Mucosa of rectum (tissue), 2 donors: ENCODE results near the gene TNPO3.

Experiments
- H3K27ac ChIP-seq, 2 donors: one replicate each; pipeline ENCODE4 v1.7.0; 2013; ENCODE audit warnings: inconsistent platforms in 2 of 2, low read depth in 2 of 2, low read length in 2 of 2
- H3K27me3 ChIP-seq, 2 donors: one replicate each; pipeline ENCODE4 v1.7.0; 2013; ENCODE audit warnings: low read length in 2 of 2; ENCODE audit not compliant: control insufficient read depth in 2 of 2, insufficient read depth in 2 of 2
- H3K36me3 ChIP-seq, 2 donors: one replicate each; pipeline ENCODE4 v1.7.0; 2013; ENCODE audit warnings: low read length in 2 of 2; ENCODE audit not compliant: control insufficient read depth in 2 of 2, insufficient read depth in 2 of 2
- H3K4me1 ChIP-seq, 2 donors: one replicate each; pipeline ENCODE4 v1.7.0; 2013; ENCODE audit warnings: low read length in 2 of 2, mild to moderate bottlenecking in 1 of 2; ENCODE audit not compliant: control insufficient read depth in 2 of 2, insufficient read depth in 2 of 2
- H3K4me3 ChIP-seq, 2 donors: one replicate each; pipeline ENCODE4 v1.7.0; 2013; ENCODE audit warnings: low read length in 2 of 2
- H3K9ac ChIP-seq, 2 donors: one replicate each; pipeline ENCODE4 v1.7.0; 2013; ENCODE audit warnings: low read length in 2 of 2, low read depth in 1 of 2, mild to moderate bottlenecking in 1 of 2
- H3K9me3 ChIP-seq, 2 donors: one replicate each; pipeline ENCODE4 v1.7.0; 2013; ENCODE audit warnings: low read length in 2 of 2; ENCODE audit not compliant: control insufficient read depth in 2 of 2
- donor health status: healthy.
- donor health status: Normal muscosa, but diverticular disease.

Gene TNPO3

GRCh38 chr7:128974241-128974934, 80.5 kb downstream of the TNPO3 start:
- H3K36me3 ChIP-seq = peaks cover 70 to 72% of the 10 kb centered on the region in 2 donors
- H3K4me3 ChIP-seq = no peak overlapping the region
- H3K27me3 ChIP-seq = no peaks in the 10 kb centered on the region
- H3K4me1 ChIP-seq = no peaks in the 10 kb centered on the region
- no peak overlapping the region for H3K27ac ChIP-seq
- H3K9ac ChIP-seq = no peak overlapping the region
- no peaks in the 10 kb centered on the region for H3K9me3 ChIP-seq

GRCh38 chr7:128968624-128969023, 86.3 kb downstream of the TNPO3 start:
- peaks cover 65 to 71% of the 10 kb centered on the region in 2 donors for H3K36me3 ChIP-seq
- H3K27me3 ChIP-seq = no peaks in the 10 kb centered on the region
- H3K9me3 ChIP-seq = no peaks in the 10 kb centered on the region
- H3K4me1 ChIP-seq = no peaks in the 10 kb centered on the region
- no peak overlapping the region for H3K4me3 ChIP-seq
- H3K9ac ChIP-seq = no peak overlapping the region
- no peak overlapping the region for H3K27ac ChIP-seq

GRCh38 chr7:128963327-128963757, 91.6 kb downstream of the TNPO3 start:
- no peaks in the 10 kb centered on the region for H3K4me1 ChIP-seq
- no peak overlapping the region for H3K4me3 ChIP-seq
- H3K9ac ChIP-seq = no peak overlapping the region
- no peak overlapping the region for H3K27ac ChIP-seq
- H3K9me3 ChIP-seq = no peaks in the 10 kb centered on the region
- H3K36me3 ChIP-seq = peaks cover 53 to 58% of the 10 kb centered on the region in 2 donors
- H3K27me3 ChIP-seq = no peaks in the 10 kb centered on the region

- H3K9ac ChIP-seq = no peak overlapping the region
- H3K9me3 ChIP-seq = no peaks in the 10 kb centered on the region
- peaks cover 51 to 56% of the 10 kb centered on the region in 2 donors for H3K36me3 ChIP-seq
- H3K27me3 ChIP-seq = no peaks in the 10 kb centered on the region
- H3K27ac ChIP-seq = no peak overlapping the region
- no peaks in the 10 kb centered on the region for H3K4me1 ChIP-seq
- H3K4me3 ChIP-seq = no peak overlapping the region
These were observed 92.0 kb downstream of the TNPO3 start for GRCh38 chr7:128962899-128963298.

GRCh38 chr7:128961030-128961659, 93.8 kb downstream of the TNPO3 start:
- Histone ChIP-seq H3K4me3 (no peak overlapping the region), H3K27ac (no peak overlapping the region), H3K4me1 (no peaks in the 10 kb centered on the region), H3K9ac (no peak overlapping the region), H3K27me3 (no peaks in the 10 kb centered on the region), H3K36me3 (peaks cover 48 to 57% of the 10 kb centered on the region in 2 donors), H3K9me3 (no peaks in the 10 kb centered on the region)

GRCh38 chr7:128959296-128959695, 95.6 kb downstream of the TNPO3 start:
- H3K4me1 ChIP-seq = no peaks in the 10 kb centered on the region
- no peaks in the 10 kb centered on the region for H3K27me3 ChIP-seq
- H3K9me3 ChIP-seq = no peaks in the 10 kb centered on the region
- H3K4me3 ChIP-seq = no peak overlapping the region
- no peak overlapping the region for H3K27ac ChIP-seq
- no peak overlapping the region for H3K9ac ChIP-seq
- peaks cover 50 to 54% of the 10 kb centered on the region in 2 donors for H3K36me3 ChIP-seq

- no peak overlapping the region for H3K4me3 ChIP-seq
- peaks cover 52 to 57% of the 10 kb centered on the region in 2 donors for H3K36me3 ChIP-seq
- no peak overlapping the region for H3K27ac ChIP-seq
- H3K9me3 ChIP-seq = no peaks in the 10 kb centered on the region
- H3K9ac ChIP-seq = no peak overlapping the region
- H3K27me3 ChIP-seq = no peaks in the 10 kb centered on the region
- H3K4me1 ChIP-seq = no peaks in the 10 kb centered on the region
These were observed 98.9 kb downstream of the TNPO3 start for GRCh38 chr7:128955981-128956380.

GRCh38 chr7:128954830-128955802, 99.8 kb downstream of the TNPO3 start:
- Histone ChIP-seq H3K9ac (no peak overlapping the region), H3K27me3 (no peaks in the 10 kb centered on the region), H3K9me3 (no peaks in the 10 kb centered on the region), H3K27ac (no peak overlapping the region), H3K36me3 (peaks cover 52 to 54% of the 10 kb centered on the region in 2 donors), H3K4me3 (no peak overlapping the region), H3K4me1 (no peaks in the 10 kb centered on the region)

- H3K36me3 ChIP-seq = peaks cover 47 to 52% of the 10 kb centered on the region in 2 donors
These were observed 100.8 kb downstream of the TNPO3 start for GRCh38 chr7:128954150-128954549.

GRCh38 chr7:128951296-128951695, 103.6 kb downstream of the TNPO3 start:
- no peaks in the 10 kb centered on the region for H3K27me3 ChIP-seq
- H3K4me3 ChIP-seq = no peak overlapping the region
- H3K27ac ChIP-seq = no peak overlapping the region
- no peaks in the 10 kb centered on the region for H3K4me1 ChIP-seq
- no peak overlapping the region for H3K9ac ChIP-seq
- H3K36me3 ChIP-seq = peaks cover 29 to 31% of the 10 kb centered on the region in 2 donors
- no peaks in the 10 kb centered on the region for H3K9me3 ChIP-seq

More at GRCh38 chr7:128954150-128954549, 100.8 kb downstream of the TNPO3 start:
- no peak overlapping the region for H3K4me3 ChIP-seq
- no peaks in the 10 kb centered on the region for H3K4me1 ChIP-seq
- H3K27ac ChIP-seq = no peak overlapping the region
- no peaks in the 10 kb centered on the region for H3K9me3 ChIP-seq
- H3K27me3 ChIP-seq = no peaks in the 10 kb centered on the region
- H3K9ac ChIP-seq = no peak overlapping the region
